HG02870 (cell line): ENCODE measurements around the gene CDKN2AIPNL.

ENCODE experiments used
- ATAC-seq: cut with Tn5 transposase; IDR thresholded peaks from one replicate; pipeline ENCODE4 v1.9.1; 2021; ENCODE audit warnings: mild to moderate bottlenecking, moderate library complexity; ENCODE audit not compliant: unreplicated experiment

CDKN2AIPNL gene, protein sequence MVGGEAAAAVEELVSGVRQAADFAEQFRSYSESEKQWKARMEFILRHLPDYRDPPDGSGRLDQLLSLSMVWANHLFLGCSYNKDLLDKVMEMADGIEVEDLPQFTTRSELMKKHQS

GRCh38 chr5:134411546-134412266 lies at the start of gene CDKN2AIPNL:
Gene CDKN2AIPNL (minus strand): TSS chr5:134411881. CDS start chr5:134411854, 27 bp downstream.
- ATAC-seq = peak; percentile 92

GRCh38 chr5:134460551-134460950 lies 48.9 kb upstream of the CDKN2AIPNL start:
- no peak for ATAC-seq

DNA sequence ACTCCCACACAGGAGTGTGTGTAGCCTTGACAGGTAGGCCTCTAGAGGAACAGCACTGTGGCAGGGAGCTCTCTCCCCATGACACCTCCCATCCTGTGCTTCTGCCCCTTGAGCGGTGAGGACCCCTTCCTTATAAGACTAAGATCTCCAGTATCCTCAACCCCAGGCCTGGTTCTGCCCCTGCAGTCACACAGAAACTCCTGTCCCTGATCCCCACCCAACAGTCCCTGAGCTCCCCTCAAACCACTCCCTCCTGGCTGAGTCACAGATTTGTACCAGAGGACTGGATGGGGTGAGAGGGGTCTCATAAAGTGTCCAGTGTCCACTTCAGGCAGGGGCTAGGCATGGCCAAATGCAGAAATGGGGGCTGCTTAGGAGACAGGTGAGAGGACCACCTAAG lies 47.8 kb upstream of the CDKN2AIPNL start:
- no peak for ATAC-seq

DNA sequence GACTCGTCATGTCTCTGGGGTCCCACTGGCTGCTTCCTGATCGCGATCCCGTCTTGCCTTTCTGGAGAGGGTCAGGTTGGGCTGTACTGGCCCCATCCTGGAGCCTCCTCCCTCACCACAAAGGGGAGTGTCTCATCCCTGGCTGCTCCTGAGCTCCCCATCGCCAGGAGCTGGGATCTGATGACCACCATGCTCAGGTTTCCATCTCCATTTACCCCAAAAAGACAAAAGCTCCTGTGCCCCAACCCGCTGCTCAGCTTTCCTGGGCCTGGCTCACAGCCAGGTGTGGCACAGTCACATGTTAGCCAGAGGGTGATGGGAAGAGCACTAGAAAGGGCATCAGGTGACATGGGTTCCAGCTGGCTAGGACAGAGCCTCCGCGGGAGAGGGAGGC lies 47.3 kb upstream of the CDKN2AIPNL start:
- ATAC-seq = no peak

- no peak for ATAC-seq
Measured at GRCh38 chr5:134458234-134459009, 46.7 kb upstream of the CDKN2AIPNL start.

GRCh38 chr5:134457801-134458200 lies 46.1 kb upstream of the CDKN2AIPNL start:
- no peak for ATAC-seq

DNA sequence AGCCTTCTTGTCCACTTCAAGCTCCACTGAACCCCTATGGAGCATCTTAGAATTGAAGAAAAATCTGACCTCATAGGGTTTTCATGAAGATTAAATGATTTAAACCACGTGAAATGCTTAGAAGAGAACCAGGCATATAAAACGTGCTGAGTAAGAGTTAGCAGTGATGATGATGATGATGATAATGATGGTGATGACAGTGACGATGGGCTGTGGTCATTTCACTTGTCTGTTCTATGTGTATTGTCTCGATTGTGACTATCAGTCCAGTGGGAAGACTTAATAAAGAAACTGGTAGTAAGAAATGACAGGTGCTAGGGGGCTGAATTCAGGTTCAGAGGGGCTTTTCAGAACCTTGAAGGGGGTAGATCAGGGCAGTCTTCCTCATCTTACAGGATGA lies 45.1 kb upstream of the CDKN2AIPNL start:
- no peak for ATAC-seq

- ATAC-seq = no peak
Measured at GRCh38 chr5:134455466-134455865, 43.8 kb upstream of the CDKN2AIPNL start.

DNA sequence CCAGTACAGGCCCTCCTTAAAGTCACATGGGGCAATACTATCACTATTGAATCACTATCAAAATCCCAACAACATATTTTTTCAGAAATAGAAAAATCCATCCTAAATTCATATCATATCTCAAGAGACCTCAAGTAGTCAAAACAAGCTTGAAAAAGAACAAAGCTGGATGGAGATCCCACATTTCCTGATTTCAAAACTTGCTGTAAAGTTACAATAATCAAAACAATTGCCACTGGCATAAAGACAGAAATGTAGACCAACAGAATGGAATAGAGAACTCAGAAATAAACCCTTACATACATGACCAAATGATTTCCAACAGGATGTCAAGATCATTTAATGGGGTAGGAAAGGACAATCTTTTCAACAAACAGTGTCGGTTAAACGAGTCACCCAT lies 41.3 kb upstream of the CDKN2AIPNL start:
- ATAC-seq = no peak

DNA sequence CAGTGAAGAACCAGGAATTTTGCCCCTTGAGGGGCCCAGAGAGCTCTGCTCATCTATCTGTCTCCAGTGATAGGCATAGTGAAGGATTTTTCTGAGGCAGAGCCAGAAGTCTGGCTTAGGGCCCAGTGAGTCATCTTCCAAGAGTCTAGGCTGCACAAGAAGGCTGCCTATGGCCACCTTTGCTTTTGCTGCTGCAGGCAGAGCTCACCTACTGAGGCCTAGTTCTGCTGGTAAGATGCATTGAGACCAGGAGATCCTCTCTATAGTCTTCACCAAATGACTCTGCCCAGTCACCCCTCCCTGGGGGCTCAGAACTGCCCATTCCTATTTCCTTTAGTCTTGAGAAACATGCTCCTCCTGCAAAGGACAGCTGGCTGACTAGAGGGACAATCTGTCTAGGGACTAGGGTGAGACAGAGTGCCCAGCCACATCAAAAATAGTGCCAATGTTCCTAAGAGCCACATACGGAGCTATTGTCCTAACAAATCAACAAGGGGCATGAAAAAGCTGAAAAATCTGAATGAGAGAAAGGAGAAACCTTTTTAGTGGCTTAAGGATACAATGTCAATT lies 40.3 kb upstream of the CDKN2AIPNL start:
- ATAC-seq = no peak

- ATAC-seq = no peak
Measured at GRCh38 chr5:134451225-134451935, 39.7 kb upstream of the CDKN2AIPNL start.

GRCh38 chr5:134450374-134450773 lies 38.7 kb upstream of the CDKN2AIPNL start:
- ATAC-seq = no peak

- no peak for ATAC-seq
Measured at GRCh38 chr5:134449167-134449566, 37.5 kb upstream of the CDKN2AIPNL start.

- ATAC-seq = no peak
Measured at GRCh38 chr5:134447815-134448520, 36.3 kb upstream of the CDKN2AIPNL start.

GRCh38 chr5:134446938-134447337 lies 35.3 kb upstream of the CDKN2AIPNL start:
- no peak for ATAC-seq

GRCh38 chr5:134445856-134446818 lies 34.5 kb upstream of the CDKN2AIPNL start:
- no peak for ATAC-seq

DNA sequence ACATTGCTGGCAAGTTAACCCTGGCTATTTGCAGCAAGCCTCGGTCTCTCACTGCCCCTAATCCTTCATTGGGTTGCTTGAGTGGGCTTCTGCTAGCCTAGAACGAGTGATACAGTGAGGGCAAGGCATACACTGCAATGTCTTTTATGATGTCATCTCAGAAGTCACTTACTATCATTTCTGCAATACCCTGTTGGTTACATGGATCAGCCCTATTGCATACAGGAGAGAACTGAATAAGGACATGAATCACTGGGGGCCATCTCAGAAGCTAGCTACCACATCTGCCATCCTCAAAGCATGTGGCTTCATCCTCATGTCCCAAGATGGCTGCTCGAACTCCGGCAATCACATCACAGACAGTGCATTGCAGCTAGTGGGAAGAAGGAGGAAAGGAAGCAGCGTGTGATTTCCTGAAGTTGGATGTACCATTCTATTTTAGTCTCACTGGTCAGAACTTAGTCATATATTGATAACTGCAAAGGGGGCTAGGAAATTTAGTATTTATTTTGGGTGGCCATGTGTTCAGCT lies 33.3 kb upstream of the CDKN2AIPNL start:
- no peak for ATAC-seq

- ATAC-seq = no peak
Measured at GRCh38 chr5:134440201-134440755, 28.6 kb upstream of the CDKN2AIPNL start.

DNA sequence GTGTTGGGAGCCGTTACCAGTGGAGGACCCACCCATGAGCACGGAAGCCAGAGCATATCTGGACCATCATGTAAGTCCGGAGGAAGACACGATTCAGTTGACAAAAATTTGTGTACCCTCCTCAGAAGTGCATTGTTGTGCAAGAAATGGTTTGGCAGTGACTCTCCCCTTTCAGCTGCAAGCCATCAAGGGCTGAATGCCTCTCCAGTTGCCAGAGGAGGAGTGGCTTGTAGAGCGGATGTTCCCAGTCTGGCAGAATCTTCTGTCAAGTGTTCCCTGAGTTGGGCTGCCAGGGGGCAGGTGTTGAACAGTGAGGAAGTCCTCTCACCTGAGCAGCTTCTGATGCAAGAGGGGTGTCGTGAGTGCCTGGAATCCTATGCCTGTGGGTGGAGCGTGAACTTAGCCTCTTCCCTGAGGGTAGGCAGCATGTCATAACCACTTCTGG lies 27.6 kb upstream of the CDKN2AIPNL start:
- ATAC-seq = no peak
